ENCODE results near the gene EEF1G. TPM values are rescaled to one million over a fixed set of nuclear protein-coding genes. Genes with fewer than 3 reads are reported as not detected.

EEF1G gene
- total RNA-seq, 4 donors from 2014 or later, result 781 to 1,253 (median 958) TPM

DNA sequence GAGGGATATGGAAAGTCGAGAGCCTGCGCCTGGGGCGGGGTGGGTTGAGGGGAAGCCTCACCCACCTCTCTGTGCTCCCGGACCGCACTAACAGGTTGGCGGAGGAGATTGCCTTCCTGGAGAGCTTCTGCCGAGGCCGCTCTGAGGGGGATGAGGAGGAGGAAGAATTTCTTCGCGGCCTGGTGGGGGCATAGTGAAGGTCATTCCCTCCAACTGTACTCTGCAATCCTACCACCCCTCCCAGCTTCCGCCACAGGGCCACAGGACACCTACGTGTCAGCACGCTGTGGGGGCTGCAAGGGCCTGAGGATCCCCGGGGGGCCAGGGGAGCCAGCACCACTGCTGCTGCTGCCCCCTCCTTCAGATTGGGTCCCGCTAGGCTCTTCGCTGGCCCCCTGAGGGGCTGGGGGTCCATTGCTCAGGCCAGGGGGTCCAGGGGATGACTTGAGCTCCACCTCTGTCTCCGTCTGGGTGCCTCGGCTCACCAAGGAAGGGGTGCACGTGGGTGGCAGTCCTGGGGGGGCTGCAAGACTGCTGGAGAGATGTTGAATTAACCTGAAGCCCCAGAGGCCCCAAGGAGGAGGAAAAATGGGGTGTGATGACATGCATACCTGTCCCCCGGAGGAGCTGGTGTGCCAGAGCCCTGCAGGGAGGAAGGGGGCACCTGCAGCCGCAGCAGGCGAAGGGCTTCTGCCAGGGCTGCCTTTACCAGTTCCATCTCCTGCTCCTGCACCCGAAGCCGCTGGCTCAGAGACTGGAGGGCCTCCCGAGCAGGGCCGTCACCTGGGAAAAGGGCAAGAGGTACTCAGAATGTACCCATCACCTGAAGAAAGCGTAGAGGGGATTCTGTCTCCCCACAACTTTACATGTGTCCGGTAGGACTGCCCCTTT, 37.4 kb upstream of the EEF1G start:
- Histone ChIP-seq H3K27ac (peak overlapping the region; percentile 93 to 98 (median 96)), H3K9me3 (no peaks in the 10 kb centered on the region), H3K36me3 (peaks cover 0 to 10% (median 0%) of the 10 kb centered on the region in 3 donors), H3K4me3 (peak overlapping the region; percentile 71 to 92 (median 80)), H3K27me3 (no peaks in the 10 kb centered on the region), H3K4me1 (peaks cover 3 to 27% (median 13%) of the 10 kb centered on the region in 4 donors)
- no peak for DNase-seq
- TF ChIP-seq, protein P1, sequence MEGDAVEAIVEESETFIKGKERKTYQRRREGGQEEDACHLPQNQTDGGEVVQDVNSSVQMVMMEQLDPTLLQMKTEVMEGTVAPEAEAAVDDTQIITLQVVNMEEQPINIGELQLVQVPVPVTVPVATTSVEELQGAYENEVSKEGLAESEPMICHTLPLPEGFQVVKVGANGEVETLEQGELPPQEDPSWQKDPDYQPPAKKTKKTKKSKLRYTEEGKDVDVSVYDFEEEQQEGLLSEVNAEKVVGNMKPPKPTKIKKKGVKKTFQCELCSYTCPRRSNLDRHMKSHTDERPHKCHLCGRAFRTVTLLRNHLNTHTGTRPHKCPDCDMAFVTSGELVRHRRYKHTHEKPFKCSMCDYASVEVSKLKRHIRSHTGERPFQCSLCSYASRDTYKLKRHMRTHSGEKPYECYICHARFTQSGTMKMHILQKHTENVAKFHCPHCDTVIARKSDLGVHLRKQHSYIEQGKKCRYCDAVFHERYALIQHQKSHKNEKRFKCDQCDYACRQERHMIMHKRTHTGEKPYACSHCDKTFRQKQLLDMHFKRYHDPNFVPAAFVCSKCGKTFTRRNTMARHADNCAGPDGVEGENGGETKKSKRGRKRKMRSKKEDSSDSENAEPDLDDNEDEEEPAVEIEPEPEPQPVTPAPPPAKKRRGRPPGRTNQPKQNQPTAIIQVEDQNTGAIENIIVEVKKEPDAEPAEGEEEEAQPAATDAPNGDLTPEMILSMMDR (IDR thresholded peaks at IDR 0.05), result no peak
- TF ChIP-seq POLR2A (IDR thresholded peaks at IDR 0.05), result no peak

DNA sequence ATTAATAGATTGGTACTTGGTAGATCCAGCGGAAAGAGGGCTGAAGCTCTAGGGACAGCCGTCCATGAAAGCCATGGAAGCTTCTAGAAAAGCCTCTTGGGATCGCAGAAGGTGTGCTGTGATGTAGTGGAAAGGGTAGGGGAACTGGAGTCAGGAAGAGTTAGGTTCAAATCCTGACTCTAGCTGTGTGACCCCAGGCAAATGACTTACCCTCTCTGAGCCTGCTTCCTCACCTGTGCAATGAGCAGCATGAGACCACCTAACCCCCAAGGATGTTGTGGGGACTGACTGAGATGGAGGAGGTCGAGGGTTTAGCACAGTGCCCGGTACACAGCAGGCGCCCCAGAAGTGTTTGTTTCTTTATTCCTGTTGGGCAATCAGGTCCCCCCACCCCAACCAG, 36.7 kb upstream of the EEF1G start:
- peaks cover 0 to 12% (median 0%) of the 10 kb centered on the region in 3 donors for H3K36me3 ChIP-seq
- H3K27me3 ChIP-seq, result no peaks in the 10 kb centered on the region

GRCh38 chr11:62608776-62609175, 35.1 kb upstream of the EEF1G start:
- Histone ChIP-seq H3K36me3 (peaks cover 0 to 10% (median 0%) of the 10 kb centered on the region in 3 donors), H3K27ac (no peak overlapping the region), H3K4me1 (peaks cover 3 to 24% (median 13%) of the 10 kb centered on the region in 4 donors), H3K4me3 (no peak overlapping the region), H3K27me3 (no peaks in the 10 kb centered on the region), H3K9me3 (no peaks in the 10 kb centered on the region)
- TF ChIP-seq, protein P1 (IDR thresholded peaks at IDR 0.05), result no peak
- no peak for TF ChIP-seq POLR2A (IDR thresholded peaks at IDR 0.05)
- DNase-seq, result no peak

More for the DNA sequence above, 36.7 kb upstream of the EEF1G start:
- no peaks in the 10 kb centered on the region for H3K9me3 ChIP-seq
- TF ChIP-seq, protein P1 (IDR thresholded peaks at IDR 0.05), result no peak
- TF ChIP-seq POLR2A (IDR thresholded peaks at IDR 0.05), result no peak
- DNase-seq, result no peak
- H3K27ac ChIP-seq, result no peak overlapping the region
- no peak overlapping the region for H3K4me3 ChIP-seq
- H3K4me1 ChIP-seq, result peaks cover 3 to 27% (median 13%) of the 10 kb centered on the region in 4 donors

DNA sequence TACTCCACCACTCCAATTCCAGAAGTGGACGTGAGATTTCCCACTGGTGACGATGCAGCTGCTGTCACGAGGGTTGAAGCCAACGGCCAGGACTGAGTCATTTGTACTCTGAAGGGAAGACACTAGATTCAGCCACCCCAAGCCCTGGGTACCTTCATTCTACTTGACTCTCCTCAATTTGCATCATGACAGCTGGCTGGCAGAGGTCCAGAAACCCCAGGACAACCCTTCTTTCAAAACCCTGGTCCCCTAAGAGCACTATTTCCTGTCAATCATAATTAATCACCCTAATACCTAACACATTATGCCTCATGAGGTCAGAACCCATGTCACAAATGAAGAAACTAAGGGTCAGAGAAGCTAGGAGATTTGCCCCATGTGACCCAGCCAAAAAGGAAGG, 34.0 kb upstream of the EEF1G start:
- H3K4me3 ChIP-seq, result no peak overlapping the region
- no peak overlapping the region for H3K27ac ChIP-seq
- no peaks in the 10 kb centered on the region for H3K27me3 ChIP-seq
- peaks cover 0 to 10% (median 0%) of the 10 kb centered on the region in 3 donors for H3K36me3 ChIP-seq
- H3K9me3 ChIP-seq, result no peaks in the 10 kb centered on the region
- TF ChIP-seq POLR2A (IDR thresholded peaks at IDR 0.05), result no peak
- TF ChIP-seq, protein P1 (IDR thresholded peaks at IDR 0.05), result no peak
- no peak for DNase-seq
- H3K4me1 ChIP-seq, result peaks cover 3 to 24% (median 11%) of the 10 kb centered on the region in 4 donors

- Histone ChIP-seq H3K27me3 (no peaks in the 10 kb centered on the region), H3K36me3 (peaks cover 0 to 10% (median 0%) of the 10 kb centered on the region in 3 donors), H3K27ac (no peak overlapping the region), H3K4me1 (peaks cover 0 to 20% (median 8%) of the 10 kb centered on the region in 4 donors), H3K4me3 (no peak overlapping the region), H3K9me3 (no peaks in the 10 kb centered on the region)
- DNase-seq, result no peak
- TF ChIP-seq POLR2A (IDR thresholded peaks at IDR 0.05), result no peak
- TF ChIP-seq, protein P1 (IDR thresholded peaks at IDR 0.05), result no peak
Observed at GRCh38 chr11:62605902-62606301, 32.2 kb upstream of the EEF1G start.

All from Peyer's patch (tissue), 4 donors.